Ishikawa (cell line): ENCODE results near the gene ARAP1.

ENCODE experiments used
- TAF1 ChIP-seq: IDR thresholded peaks from 2 replicates; pipeline ENCODE4 v1.6.1; 2012; ENCODE audit warnings: low read depth, mild to moderate bottlenecking
- TF ChIP-seq, protein P1 (sequence below): IDR thresholded peaks from 2 replicates; pipeline ENCODE4 v1.6.1; 2012
- TF ChIP-seq, protein P2 (sequence below): IDR thresholded peaks from 2 replicates; pipeline ENCODE4 v1.6.1; 2012; ENCODE audit warnings: low read depth, mild to moderate bottlenecking

DNA sequence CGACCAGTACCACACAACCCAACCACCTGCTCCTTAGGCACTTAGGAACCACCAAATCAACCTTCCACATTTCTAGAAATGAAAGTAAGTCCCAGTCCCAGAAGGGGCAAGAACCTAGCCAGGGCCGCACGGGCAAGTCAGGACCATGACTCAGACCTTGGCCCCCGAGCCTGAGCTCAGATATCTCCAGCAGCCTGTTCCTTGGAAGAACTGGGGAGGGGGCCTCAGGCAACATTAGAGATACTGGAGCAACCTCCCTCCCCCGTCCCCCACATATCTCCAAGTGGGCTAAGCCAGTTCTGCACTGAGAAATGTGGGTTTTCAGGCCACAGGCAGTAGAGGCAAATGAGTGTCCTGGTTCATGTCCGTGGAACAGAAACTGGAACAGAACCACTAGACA, 7.7 kb downstream of the ARAP1 start:
- TF ChIP-seq, protein P1, sequence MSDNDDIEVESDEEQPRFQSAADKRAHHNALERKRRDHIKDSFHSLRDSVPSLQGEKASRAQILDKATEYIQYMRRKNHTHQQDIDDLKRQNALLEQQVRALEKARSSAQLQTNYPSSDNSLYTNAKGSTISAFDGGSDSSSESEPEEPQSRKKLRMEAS: no peak
- TF ChIP-seq, protein P2, sequence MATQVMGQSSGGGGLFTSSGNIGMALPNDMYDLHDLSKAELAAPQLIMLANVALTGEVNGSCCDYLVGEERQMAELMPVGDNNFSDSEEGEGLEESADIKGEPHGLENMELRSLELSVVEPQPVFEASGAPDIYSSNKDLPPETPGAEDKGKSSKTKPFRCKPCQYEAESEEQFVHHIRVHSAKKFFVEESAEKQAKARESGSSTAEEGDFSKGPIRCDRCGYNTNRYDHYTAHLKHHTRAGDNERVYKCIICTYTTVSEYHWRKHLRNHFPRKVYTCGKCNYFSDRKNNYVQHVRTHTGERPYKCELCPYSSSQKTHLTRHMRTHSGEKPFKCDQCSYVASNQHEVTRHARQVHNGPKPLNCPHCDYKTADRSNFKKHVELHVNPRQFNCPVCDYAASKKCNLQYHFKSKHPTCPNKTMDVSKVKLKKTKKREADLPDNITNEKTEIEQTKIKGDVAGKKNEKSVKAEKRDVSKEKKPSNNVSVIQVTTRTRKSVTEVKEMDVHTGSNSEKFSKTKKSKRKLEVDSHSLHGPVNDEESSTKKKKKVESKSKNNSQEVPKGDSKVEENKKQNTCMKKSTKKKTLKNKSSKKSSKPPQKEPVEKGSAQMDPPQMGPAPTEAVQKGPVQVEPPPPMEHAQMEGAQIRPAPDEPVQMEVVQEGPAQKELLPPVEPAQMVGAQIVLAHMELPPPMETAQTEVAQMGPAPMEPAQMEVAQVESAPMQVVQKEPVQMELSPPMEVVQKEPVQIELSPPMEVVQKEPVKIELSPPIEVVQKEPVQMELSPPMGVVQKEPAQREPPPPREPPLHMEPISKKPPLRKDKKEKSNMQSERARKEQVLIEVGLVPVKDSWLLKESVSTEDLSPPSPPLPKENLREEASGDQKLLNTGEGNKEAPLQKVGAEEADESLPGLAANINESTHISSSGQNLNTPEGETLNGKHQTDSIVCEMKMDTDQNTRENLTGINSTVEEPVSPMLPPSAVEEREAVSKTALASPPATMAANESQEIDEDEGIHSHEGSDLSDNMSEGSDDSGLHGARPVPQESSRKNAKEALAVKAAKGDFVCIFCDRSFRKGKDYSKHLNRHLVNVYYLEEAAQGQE: no peak
- TF ChIP-seq TAF1: no peak
